HG02763 (cell line): ENCODE measurements around the gene KCNT2.
"Not testable (repeated sequence)": the region's sequence is repeated elsewhere in the genome, so short reads cannot be mapped to it uniquely, and the experiment has no call there.

Experiments
- ATAC-seq: cut with Tn5 transposase; IDR thresholded peaks from one replicate; pipeline ENCODE4 v1.9.1; 2021; ENCODE audit warnings: mild to moderate bottlenecking, moderate library complexity; ENCODE audit not compliant: unreplicated experiment

Gene KCNT2

GRCh38 chr1:196344453-196344852, 263.8 kb downstream of the KCNT2 start:
- no peak for ATAC-seq

DNA sequence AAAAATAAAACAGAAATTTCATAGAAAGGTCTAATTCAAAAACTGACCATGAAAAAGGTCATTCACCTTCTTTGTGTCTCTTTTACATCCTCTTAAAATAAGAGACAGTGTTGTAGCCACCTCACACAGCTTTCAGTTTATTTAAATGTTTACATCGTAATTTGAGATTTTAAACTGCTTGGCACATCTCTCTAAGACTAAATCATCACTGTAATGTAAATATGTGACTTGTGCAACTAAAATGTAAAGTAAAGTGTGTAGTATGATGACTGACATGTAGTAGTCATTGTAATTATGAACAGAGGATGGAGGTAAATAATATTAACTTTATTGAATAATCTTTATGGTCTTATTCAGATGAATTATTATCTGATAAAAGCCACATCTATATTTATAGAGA, 283.9 kb downstream of the KCNT2 start:
- no peak for ATAC-seq

DNA sequence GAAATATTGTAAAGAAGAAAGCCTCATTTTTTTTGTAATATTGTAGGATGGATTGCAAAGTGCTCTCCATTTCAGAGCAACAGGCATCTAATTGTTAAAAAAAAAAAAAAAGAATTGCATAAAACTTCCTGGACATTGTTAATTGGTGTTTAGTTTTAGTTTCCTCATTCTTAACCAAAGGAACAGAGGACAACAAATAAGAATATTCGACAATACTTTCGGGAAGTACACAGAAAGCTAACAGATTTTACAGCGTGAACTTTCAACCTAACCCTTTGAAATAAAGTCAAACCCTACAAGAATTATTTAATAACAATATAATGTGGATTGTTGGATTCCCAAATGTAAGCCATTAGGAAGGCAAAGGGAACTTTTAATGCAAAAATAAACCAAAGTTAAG, 284.4 kb downstream of the KCNT2 start:
- ATAC-seq, result no peak

GRCh38 chr1:196319301-196319700, 288.9 kb downstream of the KCNT2 start:
- ATAC-seq, result no peak

GRCh38 chr1:196317535-196318522, 290.4 kb downstream of the KCNT2 start:
- no peak for ATAC-seq

- no peak for ATAC-seq
Observed at GRCh38 chr1:196312739-196313138, 295.5 kb downstream of the KCNT2 start.

GRCh38 chr1:196309386-196309785, 298.9 kb downstream of the KCNT2 start:
- no peak for ATAC-seq

- ATAC-seq, result no peak
Observed at GRCh38 chr1:196308176-196308575, 300.1 kb downstream of the KCNT2 start.

DNA sequence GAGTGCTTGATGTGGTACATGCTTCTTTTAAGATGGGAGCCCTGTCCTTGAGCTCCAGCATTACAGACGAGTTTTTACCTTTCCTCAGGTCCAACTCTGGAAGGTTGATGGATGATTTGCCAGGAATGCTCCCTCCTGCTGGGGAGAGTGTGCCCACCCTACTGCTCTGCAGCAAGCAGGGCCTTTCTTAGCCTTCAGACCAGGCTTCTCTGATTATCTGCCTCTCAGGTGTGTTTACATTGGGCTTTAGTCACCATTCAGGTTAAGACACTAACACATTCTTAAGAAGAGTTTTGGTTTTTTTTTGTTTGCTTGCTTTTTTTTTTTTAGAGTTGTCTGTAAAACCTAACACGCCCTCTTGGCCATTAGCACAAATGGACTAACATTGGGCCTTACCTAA, 301.8 kb downstream of the KCNT2 start:
- ATAC-seq, result no peak

DNA sequence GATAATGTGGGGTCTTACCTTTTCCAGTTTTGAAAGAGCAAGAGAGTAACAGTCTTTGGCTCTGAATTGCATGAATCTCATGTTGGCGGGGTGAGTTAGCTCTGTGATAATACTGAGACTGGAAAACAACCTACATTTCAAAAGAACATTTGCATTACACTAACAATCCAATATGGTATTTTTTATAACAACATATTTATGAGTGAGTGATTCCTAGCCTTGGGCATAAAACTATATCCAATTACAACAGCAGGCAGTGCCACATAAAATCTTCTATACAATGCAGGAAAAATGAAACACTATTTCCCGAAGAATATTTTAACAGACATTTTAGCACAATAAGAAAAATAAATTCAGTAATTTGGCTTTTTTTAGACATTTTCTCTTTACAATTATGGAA, 303.0 kb downstream of the KCNT2 start:
- no peak for ATAC-seq

DNA sequence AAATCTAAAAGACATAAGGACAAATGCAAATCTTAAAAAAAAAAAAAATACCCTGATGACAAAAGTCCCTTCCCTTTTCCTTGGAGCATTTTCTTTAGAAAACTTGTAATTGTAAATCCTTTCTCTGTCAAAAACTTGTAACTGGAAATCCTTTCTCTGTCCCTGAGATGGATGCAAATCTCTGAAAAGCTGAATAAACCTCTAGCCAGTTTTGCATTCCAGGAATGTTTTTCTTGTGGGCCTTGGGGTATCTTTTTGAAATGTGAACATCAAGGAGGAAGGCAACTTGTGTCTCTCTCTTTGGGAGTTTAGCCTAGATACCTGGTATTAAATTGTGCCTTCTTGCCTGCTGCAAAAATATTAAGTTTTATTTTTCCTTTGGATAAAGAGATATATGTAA, 305.3 kb downstream of the KCNT2 start:
- no peak for ATAC-seq

- ATAC-seq, result no peak
Observed at GRCh38 chr1:196302420-196302819, 305.8 kb downstream of the KCNT2 start.

- ATAC-seq, result no peak
Observed at GRCh38 chr1:196295766-196296165, 312.5 kb downstream of the KCNT2 start.

DNA sequence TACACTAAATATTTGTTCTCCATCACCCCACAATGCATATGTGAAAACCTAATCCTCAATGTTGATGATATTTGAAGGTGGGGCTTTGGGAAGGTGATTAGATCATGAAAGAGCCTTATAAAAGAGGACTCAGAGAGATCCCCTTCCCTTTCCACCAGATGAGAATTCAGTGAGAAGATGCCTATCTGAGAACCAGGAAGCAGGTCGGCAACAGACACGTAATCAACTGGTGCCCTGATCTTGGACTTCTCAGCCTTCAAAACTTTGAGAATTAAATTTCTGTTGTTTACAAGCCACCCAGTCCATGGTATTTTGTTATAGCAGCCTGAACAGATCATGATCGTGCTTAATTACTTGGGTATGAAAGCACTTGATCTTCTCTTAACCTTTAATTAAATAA, 329.4 kb downstream of the KCNT2 start:
- ATAC-seq, result no peak

DNA sequence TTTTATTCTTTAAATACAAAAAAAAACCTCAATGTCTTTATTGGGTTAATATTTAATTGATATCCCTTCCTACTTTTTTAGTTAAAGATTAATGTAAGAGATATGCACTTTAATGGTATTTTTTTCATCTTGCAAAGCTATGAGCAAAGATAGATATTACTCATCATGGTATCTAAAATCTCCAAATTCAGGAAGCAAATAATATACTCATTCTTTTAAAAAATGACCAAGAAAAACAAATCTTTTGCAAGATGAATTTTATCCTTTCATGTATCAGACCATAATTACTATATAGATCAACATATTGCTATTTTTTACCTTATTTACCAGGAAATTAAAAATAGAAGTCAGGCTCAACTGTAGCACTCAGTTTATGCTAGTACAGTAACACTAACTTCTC, 330.4 kb downstream of the KCNT2 start:
- ATAC-seq, result no peak

DNA sequence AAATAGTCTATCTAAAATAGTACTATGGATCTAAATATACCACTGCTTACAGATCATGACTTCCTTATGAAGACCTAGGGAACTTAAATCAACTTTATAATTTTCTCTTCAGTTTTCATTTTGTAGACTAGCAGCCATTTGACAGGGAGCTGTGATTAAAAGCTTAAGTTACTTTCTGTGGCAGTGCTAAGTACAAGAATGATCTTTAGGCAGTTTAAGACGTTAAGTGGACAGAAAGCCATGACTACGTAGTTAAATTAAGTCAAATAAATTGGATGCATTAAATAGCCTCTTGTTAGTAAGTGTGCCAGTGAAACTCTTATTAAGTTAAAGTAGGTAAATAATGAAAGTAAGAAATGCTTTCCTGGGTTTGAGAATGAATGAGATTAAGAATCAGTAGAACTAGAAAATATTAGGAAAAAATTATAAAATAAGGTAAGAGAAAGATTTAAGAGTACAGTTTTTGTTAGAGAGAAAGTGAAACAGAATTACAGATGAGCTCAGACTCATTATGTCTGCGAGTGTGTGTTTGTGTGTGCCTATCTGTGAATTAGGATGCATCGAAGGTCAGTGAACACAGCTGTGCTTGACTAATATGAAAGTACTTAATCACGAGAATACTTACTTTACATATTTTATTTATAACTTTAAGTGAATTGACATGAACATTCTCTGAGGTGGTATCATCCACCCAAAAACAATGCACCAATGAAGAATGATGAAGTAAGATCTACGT, 336.9 kb downstream of the KCNT2 start:
- ATAC-seq, result no peak

GRCh38 chr1:196263086-196263485, 345.2 kb downstream of the KCNT2 start:
- ATAC-seq, result not testable (repeated sequence)

DNA sequence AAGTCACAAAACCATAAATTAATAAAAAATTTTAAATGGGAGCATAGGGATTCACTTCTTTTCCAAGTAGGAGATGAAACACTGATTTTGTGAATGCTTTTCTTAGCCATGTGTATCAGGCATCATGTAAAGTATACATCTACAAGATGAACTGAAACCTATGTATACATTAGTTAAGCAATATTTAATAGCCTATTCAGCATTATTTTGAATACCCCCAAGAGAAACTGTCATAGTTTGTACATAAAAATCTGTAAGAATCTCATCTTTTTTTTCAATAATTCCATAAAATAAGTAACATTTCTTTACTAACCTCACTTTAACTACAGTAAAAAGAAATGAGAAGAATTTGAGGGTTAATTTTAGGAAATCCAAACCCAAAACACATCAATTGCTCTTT, 348.0 kb downstream of the KCNT2 start:
- no peak for ATAC-seq

GRCh38 chr1:196259316-196259715, 348.9 kb downstream of the KCNT2 start:
- no peak for ATAC-seq

GRCh38 chr1:196255762-196256161, 352.5 kb downstream of the KCNT2 start:
- ATAC-seq, result no peak

DNA sequence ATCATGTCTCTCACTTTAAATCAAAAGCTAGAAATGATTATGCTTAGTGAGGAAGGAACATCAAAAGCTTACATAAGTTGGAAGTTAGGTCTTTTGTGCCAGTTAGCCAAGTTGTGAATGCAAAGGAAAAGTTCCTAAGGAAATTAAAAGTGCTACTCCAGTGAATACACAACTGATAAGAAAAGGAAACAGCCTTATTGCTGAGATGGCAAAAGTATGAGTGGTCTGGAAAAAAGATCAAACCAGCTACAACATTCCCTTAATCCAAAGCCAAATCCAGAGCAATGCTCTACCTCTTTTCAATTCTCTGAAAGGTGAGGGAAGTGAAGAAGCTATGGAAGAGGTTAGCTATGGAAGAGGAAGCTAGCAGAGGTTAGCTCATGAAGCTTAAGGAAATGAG, 378.7 kb downstream of the KCNT2 start:
- no peak for ATAC-seq

DNA sequence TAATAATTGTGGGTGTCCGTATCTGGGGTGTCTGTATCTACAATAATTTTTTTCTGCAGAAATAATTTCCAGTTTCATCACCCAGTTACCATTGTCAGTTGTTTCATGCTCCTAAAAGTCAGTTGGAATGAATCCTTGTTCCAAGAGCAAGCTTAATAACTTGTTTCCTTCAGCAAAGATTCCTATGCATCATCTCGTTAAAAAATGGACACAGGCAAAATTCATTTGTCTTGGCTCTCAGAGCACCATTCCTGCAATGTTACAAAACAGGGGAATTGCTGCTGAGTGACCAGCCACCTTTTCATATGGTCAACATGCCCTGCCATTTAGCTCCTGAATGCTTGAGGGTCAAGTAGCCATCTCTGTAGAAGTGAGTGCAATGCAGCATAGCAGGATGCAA, 393.4 kb downstream of the KCNT2 start:
- ATAC-seq, result no peak
